Trophoblast cell (in vitro differentiated cells and primary cell): Measurements from ENCODE around the gene NUDT21.
A peak's percentile ranks its signal among the peaks of the same experiment; 100 is the strongest.

Experiments
- DNase-seq, 2 donors: peaks; one replicate each; pipeline ENCODE4 v3.0.0-alpha.2; 2016
- H2AFZ ChIP-seq: 2 replicates; pipeline ENCODE4 v1.6.1; 2013; ENCODE audit warnings: low read length, moderate library complexity, mild to moderate bottlenecking; ENCODE audit not compliant: insufficient read depth, poor library complexity
- H2AK5ac ChIP-seq: 2 replicates; pipeline ENCODE4 v1.6.1; 2013; ENCODE audit warnings: mild to moderate bottlenecking, low read length
- H2BK120ac ChIP-seq: 2 replicates; pipeline ENCODE4 v1.6.1; 2013; ENCODE audit warnings: low read length, mild to moderate bottlenecking, moderate library complexity; ENCODE audit not compliant: insufficient read depth, poor library complexity
- H2BK12ac ChIP-seq: 2 replicates; pipeline ENCODE4 v1.6.1; 2013; ENCODE audit warnings: mild to moderate bottlenecking, low read length, moderate library complexity
- H2BK5ac ChIP-seq: 2 replicates; pipeline ENCODE4 v1.6.1; 2013; ENCODE audit warnings: low read length, low read depth, moderate library complexity, mild to moderate bottlenecking; ENCODE audit not compliant: poor library complexity
- H3K14ac ChIP-seq: 2 replicates; pipeline ENCODE4 v1.6.1; 2013; ENCODE audit warnings: mild to moderate bottlenecking, low read length
- H3K18ac ChIP-seq: 2 replicates; pipeline ENCODE4 v1.6.1; 2013; ENCODE audit warnings: mild to moderate bottlenecking, low read length
- H3K23ac ChIP-seq: 2 replicates; pipeline ENCODE4 v1.6.1; 2013; ENCODE audit warnings: low read length
- H3K27ac ChIP-seq: 2 replicates; pipeline ENCODE4 v1.5.1; 2013; ENCODE audit warnings: low read depth, mild to moderate bottlenecking, inconsistent platforms, low read length, moderate library complexity
- H3K27me3 ChIP-seq: 2 replicates; pipeline ENCODE4 v1.6.1; 2013; ENCODE audit warnings: inconsistent platforms, mild to moderate bottlenecking, low read length, moderate library complexity; ENCODE audit not compliant: insufficient read depth
- H3K36me3 ChIP-seq, 2 experiments: 1 replicate in 1 of 2; 2 replicates in 1 of 2; pipeline ENCODE4 v1.6.1; 2013; ENCODE audit warnings: low read length in 2 of 2, mild to moderate bottlenecking in 2 of 2, moderate library complexity in 1 of 2; ENCODE audit not compliant: insufficient read depth in 2 of 2, control insufficient read depth in 1 of 2
- H3K4ac ChIP-seq: 2 replicates; pipeline ENCODE4 v1.6.1; 2013; ENCODE audit warnings: low read depth, mild to moderate bottlenecking, low read length, moderate library complexity
- H3K4me1 ChIP-seq, 2 experiments: 1 replicate in 1 of 2; 2 replicates in 1 of 2; pipeline ENCODE4 v1.6.1; 2013; ENCODE audit warnings: low read length in 2 of 2, mild to moderate bottlenecking in 2 of 2, moderate library complexity in 1 of 2; ENCODE audit not compliant: insufficient read depth in 2 of 2, control insufficient read depth in 1 of 2
- H3K4me2 ChIP-seq: 2 replicates; pipeline ENCODE4 v1.6.1; 2013; ENCODE audit warnings: inconsistent platforms, mild to moderate bottlenecking, low read length, moderate library complexity
- H3K4me3 ChIP-seq: 2 replicates; pipeline ENCODE4 v1.5.1; 2013; ENCODE audit warnings: mild to moderate bottlenecking, low read depth, low read length, inconsistent platforms
- H3K79me1 ChIP-seq: one replicate; pipeline ENCODE4 v1.6.1; 2013; ENCODE audit warnings: low read length
- H3K79me2 ChIP-seq: 2 replicates; pipeline ENCODE4 v1.6.1; 2013; ENCODE audit warnings: low read length, mild to moderate bottlenecking; ENCODE audit not compliant: control insufficient read depth, insufficient read depth, poor library complexity
- H3K9ac ChIP-seq: 2 replicates; pipeline ENCODE4 v1.6.1; 2013; ENCODE audit warnings: mild to moderate bottlenecking, low read length
- H3K9me3 ChIP-seq: 2 replicates; pipeline ENCODE4 v1.6.1; 2013; ENCODE audit warnings: low read depth, mild to moderate bottlenecking, control low read depth, inconsistent platforms, low read length; ENCODE audit not compliant: insufficient read depth
- H4K12ac ChIP-seq: 2 replicates; pipeline ENCODE4 v1.6.1; 2013; ENCODE audit warnings: low read depth, mild to moderate bottlenecking, low read length, moderate library complexity
- H4K8ac ChIP-seq: 2 replicates; pipeline ENCODE4 v1.6.1; 2013; ENCODE audit warnings: low read depth, mild to moderate bottlenecking, low read length, moderate library complexity
- H4K91ac ChIP-seq: one replicate; pipeline ENCODE4 v1.6.1; 2013; ENCODE audit warnings: low read depth, mild to moderate bottlenecking, low read length, moderate library complexity
- WGBS: extraction: QIAGEN DNeasy Blood & Tissue Kit; methylation state at CpG from one replicate; pipeline ENCODE4 v1.1.7; 2013; ENCODE audit warnings: missing lambda C conversion rate; ENCODE audit not compliant: insufficient read length, insufficient coverage; ENCODE audit errors: extremely low coverage; 5-methylcytosine and 5-hydroxymethylcytosine counted together

The NUDT21 gene

DNA sequence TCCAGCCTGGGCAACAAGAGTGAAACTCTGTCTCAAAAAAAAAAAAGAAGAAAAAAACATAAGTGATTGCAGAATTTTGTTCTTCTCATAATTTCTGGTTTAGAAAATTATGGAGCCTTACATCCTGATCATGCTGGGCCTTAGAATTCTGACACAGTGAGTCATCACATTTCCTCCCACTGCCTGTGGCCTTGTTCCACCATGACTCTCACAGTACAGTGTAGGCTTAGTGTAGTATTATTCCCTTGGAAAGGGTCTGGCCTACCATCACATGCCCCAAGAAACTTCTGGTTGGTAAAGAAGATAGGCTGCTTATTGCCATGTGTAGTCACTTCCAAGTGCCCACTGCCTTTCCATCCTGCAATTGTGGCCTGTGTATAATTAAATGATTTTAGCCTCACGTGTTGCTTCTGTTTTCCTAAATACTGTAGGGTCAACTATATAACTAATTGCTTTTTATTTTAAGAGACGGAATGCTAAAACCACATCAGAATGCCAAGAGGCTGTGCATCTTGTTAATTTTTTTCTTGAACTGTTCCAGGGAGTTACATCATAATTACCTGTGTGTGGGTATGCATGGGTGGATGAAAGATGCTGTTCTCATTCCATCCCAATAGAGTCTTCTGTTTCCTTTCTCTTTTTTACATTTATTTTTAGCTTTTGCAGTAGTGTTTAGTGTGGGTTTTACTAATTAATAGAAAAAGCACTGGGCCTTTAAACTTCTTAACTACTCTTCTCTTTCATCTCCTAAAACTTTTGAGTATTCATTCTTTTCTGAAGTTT, 26.2 kb upstream of the NUDT21 start:
- Histone ChIP-seq H2AK5ac (no peak overlapping the region), H2BK5ac (no peak overlapping the region), H3K27ac (peak overlapping the region; percentile 21), H3K4ac (no peak overlapping the region), H3K4me2 (no peak overlapping the region), H3K9me3 (no peaks in the 10 kb centered on the region), H3K9ac (no peak overlapping the region), H3K79me2 (no peaks in the 10 kb centered on the region), H4K12ac (no peak overlapping the region), H3K4me3 (no peak overlapping the region), H3K4me1 (peaks cover 0 to 3% of the 10 kb centered on the region in 2 experiments), H3K23ac (no peak overlapping the region), H3K27me3 (no peaks in the 10 kb centered on the region), H2AFZ (no peak overlapping the region), H3K14ac (no peak overlapping the region), H2BK12ac (no peak overlapping the region), H4K91ac (no peak overlapping the region), H3K18ac (no peak overlapping the region), H3K79me1 (no peaks in the 10 kb centered on the region), H2BK120ac (no peak overlapping the region), H3K36me3 (peaks cover 14 to 26% of the 10 kb centered on the region in 2 experiments), H4K8ac (no peak overlapping the region)
- WGBS = no CpG with 5 or more reads among the region's 2 CpGs
- DNase-seq = peak; percentile 25 to 57

DNA sequence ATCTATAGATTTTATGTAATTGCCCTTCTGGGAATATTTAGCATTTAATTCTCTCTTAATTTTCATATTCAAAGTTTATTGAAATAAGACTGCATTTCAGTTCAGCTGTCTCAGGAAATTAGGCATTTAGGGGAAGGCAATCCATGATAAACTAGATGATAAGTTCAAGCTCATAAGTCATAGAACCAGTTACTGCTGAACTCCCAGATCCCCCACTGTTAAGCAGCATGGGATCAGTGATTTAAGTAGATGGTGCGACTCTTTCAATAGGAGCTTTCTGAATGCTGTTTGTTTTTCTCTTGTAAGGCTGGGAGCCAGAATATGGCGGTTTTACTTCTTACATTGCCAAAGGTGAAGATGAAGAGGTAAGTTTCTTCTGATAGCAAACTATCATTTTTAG, 24.1 kb upstream of the NUDT21 start:
- no peak overlapping the region for H2BK5ac ChIP-seq
- H3K9ac ChIP-seq = no peak overlapping the region
- no peak overlapping the region for H2AFZ ChIP-seq
- H3K9me3 ChIP-seq = no peaks in the 10 kb centered on the region
- peaks cover 0 to 3% of the 10 kb centered on the region in 2 experiments for H3K4me1 ChIP-seq
- H3K14ac ChIP-seq = no peak overlapping the region
- H3K27me3 ChIP-seq = no peaks in the 10 kb centered on the region
- no peak overlapping the region for H3K23ac ChIP-seq
- H2BK12ac ChIP-seq = no peak overlapping the region
- no peak overlapping the region for H4K91ac ChIP-seq
- H3K4me2 ChIP-seq = no peak overlapping the region
- no CpG with 5 or more reads among the region's 2 CpGs for WGBS
- H3K79me2 ChIP-seq = no peaks in the 10 kb centered on the region
- no peak for DNase-seq
- no peak overlapping the region for H3K4ac ChIP-seq
- H4K8ac ChIP-seq = no peak overlapping the region
- H3K4me3 ChIP-seq = no peak overlapping the region
- no peaks in the 10 kb centered on the region for H3K79me1 ChIP-seq
- H3K18ac ChIP-seq = no peak overlapping the region
- H3K36me3 ChIP-seq = peaks cover 19 to 39% of the 10 kb centered on the region in 2 experiments
- H2BK120ac ChIP-seq = no peak overlapping the region
- no peak overlapping the region for H3K27ac ChIP-seq
- no peak overlapping the region for H4K12ac ChIP-seq
- no peak overlapping the region for H2AK5ac ChIP-seq

DNA sequence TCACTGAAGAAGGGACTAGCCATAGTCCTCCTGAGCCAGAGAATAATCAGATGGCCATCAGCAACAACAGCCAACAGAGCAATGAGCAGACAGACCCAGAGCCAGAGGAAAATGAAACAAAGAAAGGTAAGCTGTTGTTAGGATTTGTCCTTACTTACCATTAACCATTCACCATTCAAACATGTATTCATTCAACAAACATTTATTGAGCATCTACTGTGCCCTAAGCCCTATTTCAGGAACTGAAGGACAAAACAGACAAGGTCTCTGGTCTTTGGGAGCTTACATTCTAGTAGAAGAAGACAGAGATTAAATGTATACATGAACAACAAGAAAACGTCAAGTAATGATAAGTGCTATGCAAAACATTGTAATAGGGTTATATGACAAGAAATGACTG, 19.5 kb upstream of the NUDT21 start:
- H3K4me3 ChIP-seq = no peak overlapping the region
- H4K12ac ChIP-seq = no peak overlapping the region
- no peak overlapping the region for H4K91ac ChIP-seq
- WGBS = no CpG with 5 or more reads among the region's 1 CpG
- no peak overlapping the region for H2BK120ac ChIP-seq
- H3K9me3 ChIP-seq = no peaks in the 10 kb centered on the region
- no peak for DNase-seq
- no peak overlapping the region for H3K4ac ChIP-seq
- no peak overlapping the region for H2AFZ ChIP-seq
- no peaks in the 10 kb centered on the region for H3K27me3 ChIP-seq
- no peak overlapping the region for H4K8ac ChIP-seq
- no peaks in the 10 kb centered on the region for H3K79me1 ChIP-seq
- no peak overlapping the region for H3K4me2 ChIP-seq
- H3K4me1 ChIP-seq = no peaks in the 10 kb centered on the region
- no peak overlapping the region for H2BK12ac ChIP-seq
- no peak overlapping the region for H3K18ac ChIP-seq
- no peak overlapping the region for H3K9ac ChIP-seq
- H3K14ac ChIP-seq = no peak overlapping the region
- no peak overlapping the region for H2AK5ac ChIP-seq
- no peak overlapping the region for H3K27ac ChIP-seq
- H3K23ac ChIP-seq = no peak overlapping the region
- peaks cover 24 to 42% of the 10 kb centered on the region in 2 experiments for H3K36me3 ChIP-seq
- no peak overlapping the region for H2BK5ac ChIP-seq
- no peaks in the 10 kb centered on the region for H3K79me2 ChIP-seq

DNA sequence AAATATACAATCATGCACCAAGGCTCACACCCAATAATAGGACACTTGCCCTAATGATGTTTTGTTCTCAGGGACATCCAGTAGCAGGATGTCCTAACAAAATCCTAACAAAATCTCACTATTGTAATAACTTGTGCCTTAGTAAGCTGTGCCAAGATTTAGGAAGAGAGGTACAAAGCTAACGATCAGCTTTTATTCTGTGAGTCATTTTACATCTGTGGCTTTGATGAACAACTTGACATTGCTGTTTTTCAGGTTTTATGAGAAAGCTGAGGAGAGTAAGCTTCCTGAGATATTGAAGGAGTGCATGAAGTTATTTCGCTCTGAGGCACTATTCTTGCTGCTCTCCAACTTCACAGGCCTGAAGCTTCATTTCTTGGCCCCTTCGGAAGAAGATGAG, 19.1 kb upstream of the NUDT21 start:
- no CpG with 5 or more reads among the region's 3 CpGs for WGBS

More for the DNA sequence above, 19.1 kb upstream of the NUDT21 start:
- Histone ChIP-seq H3K4me2 (no peak overlapping the region), H3K4ac (no peak overlapping the region), H3K18ac (no peak overlapping the region), H2BK120ac (no peak overlapping the region), H4K8ac (no peak overlapping the region), H3K14ac (no peak overlapping the region), H2BK5ac (no peak overlapping the region), H3K4me3 (no peak overlapping the region), H3K79me1 (no peaks in the 10 kb centered on the region), H3K9me3 (no peaks in the 10 kb centered on the region), H2BK12ac (no peak overlapping the region), H3K27me3 (no peaks in the 10 kb centered on the region), H3K36me3 (peaks cover 24 to 41% of the 10 kb centered on the region in 2 experiments), H4K91ac (no peak overlapping the region), H3K9ac (no peak overlapping the region), H4K12ac (no peak overlapping the region), H2AFZ (no peak overlapping the region), H2AK5ac (no peak overlapping the region), H3K79me2 (no peaks in the 10 kb centered on the region), H3K27ac (no peak overlapping the region), H3K4me1 (no peaks in the 10 kb centered on the region), H3K23ac (no peak overlapping the region)
- peak in 1 of 2 donors; percentile 76 for DNase-seq
